ENCODE results near the gene RNF126.
"Not testable (repeated sequence)": the region's sequence is repeated elsewhere in the genome, so short reads cannot be mapped to it uniquely, and the experiment has no call there.

Gene RNF126

GRCh38 chr19:628168-628567, 34.8 kb downstream of the RNF126 start:
- DNase-seq (ENCODE audit: low read depth), result no peak

- DNase-seq (ENCODE audit: low read depth), result not testable (repeated sequence)
Measured at GRCh38 chr19:626566-626965, 36.4 kb downstream of the RNF126 start.

GRCh38 chr19:625257-625656, 37.8 kb downstream of the RNF126 start:
- no peak for DNase-seq (ENCODE audit: low read depth)

- DNase-seq (ENCODE audit: low read depth), result no peak
Measured at GRCh38 chr19:624433-625109, 38.4 kb downstream of the RNF126 start.

GRCh38 chr19:623974-624373, 39.0 kb downstream of the RNF126 start:
- no peak for DNase-seq (ENCODE audit: low read depth)

DNA sequence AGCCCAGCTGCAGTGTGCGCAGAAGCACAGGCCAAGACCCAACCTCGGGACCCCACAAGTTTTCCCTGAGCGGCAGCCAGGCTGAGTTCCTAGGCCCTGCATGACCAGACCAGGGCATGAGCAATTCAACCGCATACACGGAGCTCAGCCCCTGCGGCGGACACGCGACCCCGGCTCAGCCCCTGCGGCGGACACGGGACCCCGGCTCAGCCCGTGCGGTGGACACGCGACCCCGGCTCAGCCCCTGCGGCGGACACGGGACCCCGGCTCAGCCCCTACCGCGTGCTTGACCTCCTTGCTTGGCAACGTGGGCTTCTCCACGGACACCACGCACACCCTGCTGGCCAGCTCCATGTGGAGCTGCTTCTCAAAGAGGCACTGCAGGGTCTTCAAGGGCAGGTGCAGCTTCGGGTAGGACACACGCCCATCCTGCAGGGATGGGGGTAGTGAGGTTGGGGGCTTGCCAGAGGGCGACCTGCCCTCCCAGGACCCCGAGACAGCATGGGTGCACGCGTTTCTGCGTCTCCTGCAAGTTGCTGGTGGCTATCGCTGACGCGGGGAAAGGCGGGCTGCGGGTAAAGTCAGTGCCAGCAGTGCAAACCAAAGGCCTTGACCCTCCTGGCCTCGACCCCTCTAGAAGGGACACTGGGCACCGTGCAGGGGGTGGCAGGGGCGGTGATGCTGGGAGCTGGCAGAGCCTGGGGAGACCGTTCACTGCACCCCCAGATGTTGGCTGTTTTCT, 39.7 kb downstream of the RNF126 start:
- DNase-seq (ENCODE audit: low read depth), result no peak

DNA sequence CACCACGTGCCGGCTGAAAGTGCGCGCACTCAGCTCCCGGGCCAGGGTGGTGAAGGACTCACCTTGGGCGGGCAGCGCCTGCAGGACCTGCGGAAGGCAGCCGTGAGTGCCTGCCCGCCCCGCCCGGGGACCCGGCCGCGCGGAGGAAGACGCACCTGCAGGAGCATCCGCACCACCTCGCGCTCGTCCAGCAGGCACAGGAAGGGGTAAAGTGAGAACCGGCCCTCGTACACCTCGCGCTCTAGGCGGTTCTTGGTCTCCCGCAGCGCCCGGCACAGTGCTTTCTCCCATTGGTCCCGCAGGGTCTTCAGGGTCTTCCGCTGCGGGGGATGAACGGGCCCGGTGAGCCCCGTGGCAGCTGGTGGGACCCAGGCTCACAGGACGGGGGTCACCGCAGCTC, 40.3 kb downstream of the RNF126 start:
- no peak for DNase-seq (ENCODE audit: low read depth)

GRCh38 chr19:621819-622218, 41.2 kb downstream of the RNF126 start:
- DNase-seq (ENCODE audit: low read depth), result no peak

DNA sequence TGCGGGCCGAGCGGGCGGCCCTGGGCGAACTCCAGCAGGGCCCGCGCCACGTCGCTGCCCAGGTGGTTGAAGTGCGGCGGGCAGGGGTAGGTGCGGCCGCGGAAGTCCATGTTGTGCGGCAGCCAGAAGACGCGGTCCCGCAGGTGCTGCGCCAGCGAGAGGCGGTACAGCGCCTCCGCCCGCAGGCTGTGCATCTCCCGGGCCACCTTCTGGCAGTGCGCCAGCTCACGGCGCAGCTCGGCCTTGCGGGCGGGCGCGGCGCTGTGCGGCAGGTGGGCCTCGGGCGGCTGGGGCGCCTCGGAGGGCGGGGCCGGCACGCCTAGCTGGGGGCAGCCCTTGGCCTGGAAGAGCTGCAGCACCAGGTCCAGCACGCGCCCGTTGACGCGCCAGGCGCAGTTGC, 41.8 kb downstream of the RNF126 start:
- not testable (repeated sequence) for DNase-seq (ENCODE audit: low read depth)

GRCh38 chr19:620166-620862, 42.7 kb downstream of the RNF126 start:
- no peak for DNase-seq (ENCODE audit: low read depth)

- no peak for DNase-seq (ENCODE audit: low read depth)
Measured at GRCh38 chr19:619286-620002, 43.6 kb downstream of the RNF126 start.

- no peak for DNase-seq (ENCODE audit: low read depth)
Measured at GRCh38 chr19:618674-619285, 44.2 kb downstream of the RNF126 start.

DNA sequence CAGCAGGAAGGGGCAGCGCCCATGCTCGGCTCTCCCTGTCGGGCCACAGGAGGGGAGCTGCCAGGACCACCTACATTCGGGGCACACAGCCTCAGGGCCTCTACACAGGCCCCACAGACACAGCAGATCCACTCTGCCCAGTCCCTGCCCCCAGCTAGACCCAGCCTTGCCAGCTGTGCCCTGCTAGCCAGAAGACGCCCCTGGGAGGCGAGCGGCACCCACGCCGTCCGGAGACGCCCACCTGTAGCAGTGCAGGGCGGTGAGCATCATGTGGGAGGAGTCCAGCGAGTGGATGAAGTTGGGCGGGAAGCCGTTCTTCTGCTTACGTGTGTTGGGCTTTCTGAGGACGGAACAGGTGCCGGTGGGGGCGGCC, 44.8 kb downstream of the RNF126 start:
- no peak for DNase-seq (ENCODE audit: low read depth)

DNA sequence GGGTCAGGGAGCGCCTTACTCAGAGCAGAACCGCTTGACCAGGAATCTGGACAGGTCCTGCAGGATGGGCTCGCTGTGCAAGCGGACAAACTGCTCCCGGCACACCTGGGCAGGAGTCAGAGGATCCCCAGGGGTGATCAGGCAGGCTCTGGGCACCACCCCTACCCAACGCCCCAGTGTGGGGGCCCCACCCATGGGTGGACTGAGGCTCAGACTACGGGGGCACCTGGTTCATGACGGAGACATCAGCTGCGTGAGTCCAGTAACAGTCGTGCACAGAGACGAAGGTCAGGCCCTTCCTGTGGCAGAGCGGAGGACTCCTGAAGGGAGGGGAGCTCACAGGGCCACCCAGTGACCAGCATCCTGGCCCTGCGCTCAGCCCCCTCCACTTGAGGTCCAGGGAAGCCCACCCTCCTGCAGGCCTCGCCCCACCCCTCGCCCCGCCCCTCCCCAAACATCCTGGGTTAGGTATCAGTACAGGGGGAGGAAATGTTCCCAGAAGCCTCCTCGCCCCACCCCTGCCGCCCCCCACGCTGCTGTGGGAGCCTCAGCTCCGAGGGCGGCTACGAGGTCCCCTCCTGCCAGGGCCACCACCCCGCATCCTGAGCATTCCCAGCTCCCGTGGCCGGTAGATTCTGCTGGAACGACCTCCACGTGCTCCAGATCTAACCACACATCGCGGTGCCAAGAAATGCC, 45.3 kb downstream of the RNF126 start:
- DNase-seq (ENCODE audit: low read depth), result no peak

GRCh38 chr19:616747-617526, 46.1 kb downstream of the RNF126 start:
- DNase-seq (ENCODE audit: low read depth), result no peak

DNA sequence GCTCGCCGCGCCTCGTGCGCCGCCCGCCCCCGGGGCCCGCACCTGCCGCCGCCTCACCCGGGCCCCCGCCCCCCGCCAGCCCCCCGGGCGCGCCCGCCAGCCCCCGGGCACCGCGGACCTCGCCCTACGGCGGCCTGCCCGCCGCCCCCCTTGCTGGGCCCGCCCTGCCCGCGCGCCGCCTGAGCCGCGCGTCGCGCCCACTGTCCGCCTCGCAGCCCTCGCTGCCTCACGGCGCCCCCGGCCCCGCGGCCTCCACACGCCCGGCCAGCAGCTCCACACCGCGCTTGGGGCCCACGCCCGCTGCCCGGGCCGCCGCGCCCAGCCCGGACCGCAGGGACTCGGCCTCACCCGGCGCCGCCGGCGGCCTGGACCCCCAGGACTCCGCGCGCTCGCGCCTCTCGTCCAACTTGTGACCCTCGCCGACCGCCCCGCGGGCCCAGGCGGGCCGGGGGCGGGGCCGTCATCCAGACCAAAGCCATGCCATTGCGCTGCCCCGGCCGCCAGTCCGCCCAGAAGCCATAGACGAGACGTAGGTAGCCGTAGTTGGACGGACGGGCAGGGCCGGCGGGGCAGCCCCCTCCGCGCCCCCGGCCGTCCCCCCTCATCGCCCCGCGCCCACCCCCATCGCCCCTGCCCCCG, 46.8 kb downstream of the RNF126 start:
- no peak for DNase-seq (ENCODE audit: low read depth)

DNA sequence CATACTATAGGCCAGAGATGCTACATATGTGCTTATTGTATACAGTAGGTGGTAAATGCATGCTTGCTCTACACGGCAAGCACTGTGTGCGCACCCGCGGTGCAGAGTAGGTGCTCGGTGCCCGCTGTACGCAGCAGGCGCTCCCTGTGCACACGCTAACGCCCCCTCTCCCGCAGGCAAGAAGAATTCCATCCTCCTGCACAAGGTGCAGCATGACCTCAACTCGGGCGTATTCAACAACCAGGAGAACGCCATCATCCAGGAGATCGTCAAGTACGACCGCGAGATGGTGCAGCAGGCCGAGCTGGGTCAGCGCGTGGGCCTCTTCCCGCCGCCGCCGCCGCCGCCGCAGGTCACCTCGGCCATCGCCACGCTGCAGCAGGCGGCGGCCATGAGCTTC, 47.4 kb downstream of the RNF126 start:
- DNase-seq (ENCODE audit: low read depth), result no peak

GRCh38 chr19:613732-614567, 49.1 kb downstream of the RNF126 start:
- DNase-seq (ENCODE audit: low read depth), result no peak

- no peak for DNase-seq (ENCODE audit: low read depth)
Measured at GRCh38 chr19:612941-613340, 50.1 kb downstream of the RNF126 start.
